SK-N-SH treated with all-trans-retinoic acid at 6 μM for 48 hours (cell line): ENCODE measurements around the gene POLE.
A peak's percentile ranks its signal among the peaks of the same experiment; 100 is the strongest.

Experiments used
- ATAC-seq: fragments of 200-7000 bp; cut with Tn5 transposase; 3 replicates; pipeline ENCODE4 v1.9.1; 2020; ENCODE audit warnings: mild to moderate bottlenecking, moderate library complexity
- ARNTL ChIP-seq: fragments of 450-650 bp; formaldehyde crosslinking; IDR thresholded peaks from 2 replicates; pipeline ENCODE4 v1.5.0; 2020; ENCODE audit warnings: low read depth, mild to moderate bottlenecking, moderate library complexity, borderline replicate concordance
- BACH2 ChIP-seq: fragments of 250-450 bp; sonication (Bioruptor Pico); IDR thresholded peaks from 2 replicates; pipeline ENCODE4 v1.9.0; 2021; ENCODE audit warnings: mild to moderate bottlenecking, borderline replicate concordance
- CSDC2 ChIP-seq: fragments of 250-450 bp; sonication (Bioruptor Pico); IDR thresholded peaks from 2 replicates; pipeline ENCODE4 v1.5.0; 2020; ENCODE audit warnings: mild to moderate bottlenecking, moderate library complexity
- GLIS3 ChIP-seq: fragments of 250-450 bp; sonication (Bioruptor Pico); IDR thresholded peaks from 2 replicates; pipeline ENCODE4 v1.5.0; 2020; ENCODE audit warnings: mild to moderate bottlenecking, moderate library complexity
- OSR1 ChIP-seq: fragments of 250-450 bp; sonication (Bioruptor Pico); IDR thresholded peaks from 2 replicates; pipeline ENCODE4 v1.8.0; 2022; ENCODE audit warnings: moderate library complexity, mild to moderate bottlenecking, inconsistent platforms
- PATZ1 ChIP-seq: fragments of 250-450 bp; sonication (Bioruptor Pico); IDR thresholded peaks from 2 replicates; pipeline ENCODE4 v1.8.0; 2020; ENCODE audit warnings: mild to moderate bottlenecking, moderate library complexity, borderline replicate concordance
- POU6F1 ChIP-seq: fragments of 250-450 bp; sonication (Bioruptor Pico); IDR thresholded peaks from 2 replicates; pipeline ENCODE4 v1.8.0; 2021; ENCODE audit warnings: low read depth, mild to moderate bottlenecking, moderate library complexity, borderline replicate concordance
- PPARA ChIP-seq: fragments of 250-450 bp; sonication (Bioruptor Pico); IDR thresholded peaks from 2 replicates; pipeline ENCODE4 v1.5.0; 2020; ENCODE audit warnings: mild to moderate bottlenecking, borderline replicate concordance
- RARB ChIP-seq: fragments of 250-450 bp; sonication (Bioruptor Pico); IDR thresholded peaks from 2 replicates; pipeline ENCODE4 v1.8.0; 2021; ENCODE audit warnings: mild to moderate bottlenecking, moderate library complexity
- SNAI2 ChIP-seq: fragments of 250-450 bp; sonication (Bioruptor Pico); IDR thresholded peaks from 2 replicates; pipeline ENCODE4 v1.5.0; 2020; ENCODE audit warnings: mild to moderate bottlenecking, moderate library complexity
- TCF4 ChIP-seq: fragments of 250-450 bp; sonication (Bioruptor Pico); IDR thresholded peaks from 2 replicates; pipeline ENCODE4 v1.8.0; 2021; ENCODE audit warnings: mild to moderate bottlenecking, moderate library complexity, borderline replicate concordance
- TOX ChIP-seq: fragments of 250-450 bp; sonication (Bioruptor Pico); IDR thresholded peaks from 2 replicates; pipeline ENCODE4 v1.8.0; 2021; ENCODE audit warnings: mild to moderate bottlenecking, moderate library complexity, borderline replicate concordance
- TSHZ2 ChIP-seq: fragments of 250-450 bp; sonication (Bioruptor Pico); IDR thresholded peaks from 2 replicates; pipeline ENCODE4 v1.5.0; 2020; ENCODE audit warnings: mild to moderate bottlenecking, moderate library complexity
- ZC3H10 ChIP-seq: fragments of 250-450 bp; sonication (Bioruptor Pico); IDR thresholded peaks from 2 replicates; pipeline ENCODE4 v1.5.1; 2021; ENCODE audit warnings: mild to moderate bottlenecking, moderate library complexity
- ZFP3 ChIP-seq: fragments of 250-450 bp; sonication (Bioruptor Pico); IDR thresholded peaks from 2 replicates; pipeline ENCODE4 v1.5.0; 2020; ENCODE audit warnings: mild to moderate bottlenecking, moderate library complexity
- ZFP30 ChIP-seq: fragments of 450-650 bp; formaldehyde crosslinking; IDR thresholded peaks from 2 replicates; pipeline ENCODE4 v1.5.0; 2022; ENCODE audit warnings: mild to moderate bottlenecking, moderate library complexity
- ZNF565 ChIP-seq: fragments of 450-650 bp; formaldehyde crosslinking; conservative IDR thresholded peaks from 2 replicates; pipeline ENCODE4 v1.5.0; 2020; ENCODE audit warnings: low read depth, mild to moderate bottlenecking, moderate library complexity
- ZNF70 ChIP-seq: fragments of 450-650 bp; formaldehyde crosslinking; IDR thresholded peaks from 2 replicates; pipeline ENCODE4 v1.5.0; 2020; ENCODE audit warnings: mild to moderate bottlenecking, moderate library complexity
- ZNF8 ChIP-seq: fragments of 450-650 bp; formaldehyde crosslinking; IDR thresholded peaks from 2 replicates; pipeline ENCODE4 v1.5.0; 2020; ENCODE audit warnings: mild to moderate bottlenecking, moderate library complexity
- TF ChIP-seq, protein P1 (sequence below): fragments of 250-450 bp; sonication (Bioruptor Pico); IDR thresholded peaks from 2 replicates; pipeline ENCODE4 v1.5.1; 2021; ENCODE audit warnings: mild to moderate bottlenecking, moderate library complexity

Gene POLE

GRCh38 chr12:132622437-132623071, 64.6 kb downstream of the POLE start:
- peak; percentile 58 for ATAC-seq
- TF ChIP-seq PPARA (CRISPR knock-in tag) (no peak), RARB (CRISPR knock-in tag) (no peak), POU6F1 (CRISPR knock-in tag) (no peak)
- TF ChIP-seq, protein P1, sequence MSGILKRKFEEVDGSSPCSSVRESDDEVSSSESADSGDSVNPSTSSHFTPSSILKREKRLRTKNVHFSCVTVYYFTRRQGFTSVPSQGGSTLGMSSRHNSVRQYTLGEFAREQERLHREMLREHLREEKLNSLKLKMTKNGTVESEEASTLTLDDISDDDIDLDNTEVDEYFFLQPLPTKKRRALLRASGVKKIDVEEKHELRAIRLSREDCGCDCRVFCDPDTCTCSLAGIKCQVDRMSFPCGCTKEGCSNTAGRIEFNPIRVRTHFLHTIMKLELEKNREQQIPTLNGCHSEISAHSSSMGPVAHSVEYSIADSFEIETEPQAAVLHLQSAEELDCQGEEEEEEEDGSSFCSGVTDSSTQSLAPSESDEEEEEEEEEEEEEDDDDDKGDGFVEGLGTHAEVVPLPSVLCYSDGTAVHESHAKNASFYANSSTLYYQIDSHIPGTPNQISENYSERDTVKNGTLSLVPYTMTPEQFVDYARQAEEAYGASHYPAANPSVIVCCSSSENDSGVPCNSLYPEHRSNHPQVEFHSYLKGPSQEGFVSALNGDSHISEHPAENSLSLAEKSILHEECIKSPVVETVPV (CRISPR knock-in tag), result no peak

DNA sequence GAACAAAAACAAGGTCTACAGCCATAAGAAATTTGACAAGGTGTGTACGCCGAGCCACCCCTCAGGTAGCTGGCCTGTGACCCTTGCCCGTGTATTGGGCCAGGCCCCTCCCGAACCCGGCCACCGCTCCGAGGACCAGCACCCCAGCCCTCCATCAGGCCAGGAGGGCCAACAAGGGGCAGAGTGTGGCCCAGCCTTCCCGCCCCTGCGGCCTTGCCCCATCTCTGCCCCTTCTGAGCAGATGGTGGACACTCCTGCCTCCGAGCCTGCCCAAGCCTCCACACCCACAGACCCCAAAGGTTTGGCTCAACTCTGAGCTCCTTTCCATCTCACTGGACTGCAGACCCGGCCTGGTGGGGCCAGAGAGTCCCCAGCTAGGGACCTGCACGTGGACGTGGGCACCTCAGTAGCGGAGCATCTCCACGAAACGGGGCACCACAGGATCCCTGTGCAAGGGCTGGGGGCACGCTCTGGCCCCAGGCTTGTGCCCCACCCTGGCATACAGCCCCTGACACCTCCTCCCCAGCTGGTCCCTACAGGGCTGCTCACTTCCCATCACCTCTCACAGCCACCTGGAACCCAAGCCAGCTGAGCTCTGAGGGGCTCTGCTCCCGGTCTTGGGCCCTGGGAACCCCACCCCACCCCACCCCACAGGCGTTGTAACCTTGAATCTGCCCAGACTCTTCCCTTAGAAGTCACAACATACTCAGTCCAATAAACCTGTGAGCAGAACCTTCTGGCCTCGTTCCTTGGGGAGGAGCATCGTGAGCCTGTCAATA, 65.3 kb downstream of the POLE start:
- ATAC-seq, result no peak
- TF ChIP-seq RARB (CRISPR knock-in tag) (no peak), PATZ1 (CRISPR knock-in tag) (no peak), TSHZ2 (CRISPR knock-in tag) (no peak), ZC3H10 (CRISPR knock-in tag) (no peak), SNAI2 (CRISPR knock-in tag) (no peak), TOX (CRISPR knock-in tag) (no peak), ZFP30 (CRISPR knock-in tag) (no peak), OSR1 (CRISPR knock-in tag) (no peak), ZNF565 (CRISPR knock-in tag) (no peak), PPARA (CRISPR knock-in tag) (no peak), GLIS3 (CRISPR knock-in tag) (no peak), ZNF8 (CRISPR knock-in tag) (no peak), TCF4 (CRISPR knock-in tag) (no peak), CSDC2 (CRISPR knock-in tag) (no peak)
- TF ChIP-seq, all 23 proteins: peak for 0

DNA sequence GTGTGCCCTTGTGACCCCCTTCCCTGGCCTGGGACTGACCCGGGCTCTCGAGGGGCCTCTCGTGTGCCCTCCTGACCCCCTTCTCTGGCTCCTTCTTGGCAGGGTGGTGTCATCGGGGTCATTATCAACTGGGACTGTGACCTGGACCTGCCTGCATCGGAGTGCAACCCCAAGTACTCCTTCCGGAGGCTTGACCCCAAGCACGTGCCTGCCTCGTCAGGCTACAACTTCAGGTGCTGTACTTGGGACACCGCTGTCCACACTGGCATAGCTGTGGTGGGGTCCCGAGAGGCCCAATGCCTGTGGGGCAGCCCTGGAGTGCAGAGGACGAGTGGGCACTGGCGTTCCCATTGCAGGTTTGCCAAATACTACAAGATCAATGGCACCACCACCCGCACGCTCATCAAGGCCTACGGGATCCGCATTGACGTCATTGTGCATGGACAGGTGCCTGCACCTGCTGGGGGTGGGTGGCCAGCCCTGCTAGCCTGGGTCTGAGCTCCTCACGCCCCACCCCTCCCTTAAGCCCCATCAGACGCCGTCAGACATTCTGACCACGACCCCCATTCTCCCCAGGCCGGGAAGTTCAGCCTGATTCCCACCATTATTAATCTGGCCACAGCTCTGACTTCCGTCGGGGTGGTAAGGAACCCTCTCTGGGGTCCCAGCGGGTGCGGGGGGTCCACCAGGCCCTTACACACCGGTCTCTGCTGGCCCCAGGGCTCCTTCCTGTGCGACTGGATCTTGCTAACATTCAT, 66.1 kb downstream of the POLE start:
- no peak for ATAC-seq
- TF ChIP-seq ZNF70 (CRISPR knock-in tag), result no peak
- TF ChIP-seq PATZ1 (CRISPR knock-in tag), result no peak
- TF ChIP-seq ZFP30 (CRISPR knock-in tag), result no peak
- no peak for TF ChIP-seq TOX (CRISPR knock-in tag)
- no peak for TF ChIP-seq BACH2 (CRISPR knock-in tag)
- no peak for TF ChIP-seq ARNTL (CRISPR knock-in tag)
- no peak for TF ChIP-seq TSHZ2 (CRISPR knock-in tag)
- no peak for TF ChIP-seq GLIS3 (CRISPR knock-in tag)
- no peak for TF ChIP-seq ZFP3 (CRISPR knock-in tag)
- TF ChIP-seq, protein P1 (CRISPR knock-in tag), result no peak
- TF ChIP-seq PPARA (CRISPR knock-in tag), result no peak
- no peak for TF ChIP-seq ZNF8 (CRISPR knock-in tag)
